GM23338 (cell line): Measurements from ENCODE around the gene FOXP4. TPM values are rescaled to one million over a fixed set of nuclear protein-coding genes. Genes with fewer than 3 reads are reported as not detected.

Experiments used
- ATAC-seq: fragments of 200-7000 bp; cut with Tn5 transposase; 3 replicates; pipeline ENCODE4 v1.9.1; 2020
- DNase-seq: peaks from one replicate; pipeline ENCODE4 v3.0.0-alpha.2; 2015; ENCODE audit warnings: low spot score
- H2AFZ ChIP-seq: fragments of 200-600 bp; sonication (generic); 2 replicates; pipeline ENCODE4 v1.8.0; 2016; ENCODE audit warnings: antibody characterized with exemption, mild to moderate bottlenecking, moderate library complexity
- H3F3A ChIP-seq: fragments of 200-600 bp; sonication (generic); replicated peaks from 2 replicates; pipeline ENCODE4 v1.8.0; 2017; ENCODE audit warnings: antibody characterized with exemption, mixed run types, low read depth
- H3K27ac ChIP-seq: fragments of 200-600 bp; sonication (generic); 2 replicates; pipeline ENCODE4 v1.6.1; 2016; ENCODE audit warnings: low read depth
- H3K27me3 ChIP-seq: fragments of 200-600 bp; sonication (generic); 2 replicates; pipeline ENCODE4 v1.8.0; 2016; ENCODE audit warnings: mild to moderate bottlenecking, mixed run types, moderate library complexity; ENCODE audit not compliant: insufficient read depth
- H3K36me3 ChIP-seq: fragments of 200-600 bp; sonication (generic); 2 replicates; pipeline ENCODE4 v1.8.0; 2016; ENCODE audit warnings: mild to moderate bottlenecking; ENCODE audit not compliant: insufficient read depth
- H3K4me1 ChIP-seq: fragments of 200-600 bp; sonication (generic); 2 replicates; pipeline ENCODE4 v1.8.0; 2016; ENCODE audit warnings: mild to moderate bottlenecking, moderate library complexity; ENCODE audit not compliant: insufficient read depth
- H3K4me2 ChIP-seq: fragments of 200-600 bp; sonication (generic); 2 replicates; pipeline ENCODE4 v1.7.1; 2017; ENCODE audit warnings: mixed run types
- H3K4me3 ChIP-seq: fragments of 200-600 bp; sonication (generic); 2 replicates; pipeline ENCODE4 v1.6.1; 2016; ENCODE audit warnings: mixed run types
- H3K79me2 ChIP-seq: fragments of 200-600 bp; sonication (generic); replicated peaks from 2 replicates; pipeline ENCODE4 v1.8.0; 2017; ENCODE audit warnings: mild to moderate bottlenecking; ENCODE audit not compliant: insufficient read depth
- H3K9me2 ChIP-seq: fragments of 200-600 bp; sonication (generic); 2 replicates; pipeline ENCODE4 v1.8.0; 2017; ENCODE audit not compliant: insufficient read depth
- H4K20me1 ChIP-seq: fragments of 200-600 bp; sonication (generic); replicated peaks from 2 replicates; pipeline ENCODE4 v1.8.0; 2017; ENCODE audit warnings: mild to moderate bottlenecking; ENCODE audit not compliant: insufficient read depth
- H3K27ac Mint-ChIP-seq: 2 replicates; pipeline ENCODE4 v1.8.0; 2020; ENCODE audit warnings: inconsistent platforms, mild to moderate bottlenecking, moderate library complexity, mixed read lengths
- H3K27me3 Mint-ChIP-seq: 3 replicates; pipeline ENCODE4 v1.8.0; 2022; ENCODE audit warnings: low read depth, mild to moderate bottlenecking, moderate library complexity, mixed read lengths, inconsistent platforms; ENCODE audit not compliant: insufficient read depth, poor library complexity
- H3K36me3 Mint-ChIP-seq: 3 replicates; pipeline ENCODE4 v1.8.0; 2021; ENCODE audit warnings: low read depth, mild to moderate bottlenecking, inconsistent platforms, moderate library complexity, mixed read lengths
- H3K4me1 Mint-ChIP-seq: 3 replicates; pipeline ENCODE4 v1.8.0; 2020; ENCODE audit warnings: mild to moderate bottlenecking, inconsistent platforms, mixed read lengths
- H3K4me3 Mint-ChIP-seq: 3 replicates; pipeline ENCODE4 v1.8.0; 2021; ENCODE audit warnings: moderate library complexity, mild to moderate bottlenecking, inconsistent platforms, mixed read lengths
- H3K9me3 Mint-ChIP-seq: 3 replicates; pipeline ENCODE4 v1.8.0; 2020; ENCODE audit warnings: moderate library complexity, mild to moderate bottlenecking, inconsistent platforms, mixed read lengths
- CREB1 ChIP-seq: fragments of 250-450 bp; sonication (Bioruptor Pico); IDR thresholded peaks from 2 replicates; pipeline ENCODE4 v1.5.0; 2020; ENCODE audit warnings: low read depth, mild to moderate bottlenecking, moderate library complexity
- EZH2 ChIP-seq: fragments of 200-600 bp; sonication (generic); IDR thresholded peaks from one replicate; pipeline ENCODE4 v1.8.0; 2017; ENCODE audit warnings: antibody characterized with exemption, mild to moderate bottlenecking, low read depth; ENCODE audit not compliant: unreplicated experiment
- EZH2phosphoT487 ChIP-seq: fragments of 200-600 bp; sonication (generic); IDR thresholded peaks from one replicate; pipeline ENCODE4 v1.8.1; 2018; ENCODE audit warnings: antibody characterized with exemption; ENCODE audit not compliant: unreplicated experiment
- JUNB ChIP-seq: IDR thresholded peaks from one replicate; pipeline ENCODE4 v1.6.1; 2016; ENCODE audit warnings: antibody characterized with exemption; ENCODE audit not compliant: unreplicated experiment
- NANOG ChIP-seq: IDR thresholded peaks from 2 replicates; pipeline ENCODE4 v1.6.1; 2016; ENCODE audit warnings: antibody characterized with exemption, borderline replicate concordance
- POLR2AphosphoS5 ChIP-seq: IDR thresholded peaks from 2 replicates; pipeline ENCODE4 v1.6.1; 2016; ENCODE audit warnings: antibody characterized with exemption, low read depth
- STAT1 ChIP-seq: IDR thresholded peaks from one replicate; pipeline ENCODE4 v1.6.1; 2016; ENCODE audit warnings: antibody characterized with exemption; ENCODE audit not compliant: unreplicated experiment
- ZNF114 ChIP-seq: fragments of 250-450 bp; sonication (Bioruptor Pico); IDR thresholded peaks from 2 replicates; pipeline ENCODE4 v1.5.0; 2020; ENCODE audit warnings: mild to moderate bottlenecking, moderate library complexity
- ZNF331 ChIP-seq: fragments of 250-450 bp; sonication (Bioruptor Pico); IDR thresholded peaks from 2 replicates; pipeline ENCODE4 v1.5.0; 2020; ENCODE audit warnings: low read depth, mild to moderate bottlenecking, moderate library complexity
- polyA plus RNA-seq: library from polyadenylated mRNA; unstranded; fragments of >200 nt; fragmentation: Nextera tagmentation; extraction: Ambion mirVana; gene quantifications from 2 replicates; pipeline ENCODE4 v1.2.1, GENCODE V29; 2016
- total RNA-seq: library from RNA; depleted of rRNA; stranded (reverse); fragments of >200 nt; shearing (Covaris generic); gene quantifications from 2 replicates; pipeline ENCODE4 v1.2.3, GENCODE V29; 2014
- TF ChIP-seq, protein P1 (sequence below): IDR thresholded peaks from 2 replicates; pipeline ENCODE4 v1.6.1; 2016; ENCODE audit warnings: antibody characterized with exemption
- TF ChIP-seq, protein P2 (sequence below): fragments of 250-450 bp; sonication (Bioruptor Pico); IDR thresholded peaks from 2 replicates; pipeline ENCODE4 v1.5.0; 2020; ENCODE audit warnings: mild to moderate bottlenecking, moderate library complexity
- TF ChIP-seq, protein P3 (sequence below), 2 experiments: fragments of 200-600 bp in 1 of 2; sonication (generic) in 1 of 2; conservative IDR thresholded peaks; 2 replicates each; pipeline versions ENCODE4 v1.5.1 to v1.6.1; 2016 to 2017; ENCODE audit warnings: antibody characterized with exemption in 2 of 2, low read depth in 2 of 2, mild to moderate bottlenecking in 2 of 2, moderate library complexity in 1 of 2
- TF ChIP-seq, protein P4 (sequence below): IDR thresholded peaks from one replicate; pipeline ENCODE4 v1.6.1; 2018; ENCODE audit warnings: antibody characterized with exemption; ENCODE audit not compliant: unreplicated experiment

The FOXP4 gene
- total and polyA plus RNA-seq, 2 experiments from 2014 or later, result 5.1 to 13.5 TPM

DNA sequence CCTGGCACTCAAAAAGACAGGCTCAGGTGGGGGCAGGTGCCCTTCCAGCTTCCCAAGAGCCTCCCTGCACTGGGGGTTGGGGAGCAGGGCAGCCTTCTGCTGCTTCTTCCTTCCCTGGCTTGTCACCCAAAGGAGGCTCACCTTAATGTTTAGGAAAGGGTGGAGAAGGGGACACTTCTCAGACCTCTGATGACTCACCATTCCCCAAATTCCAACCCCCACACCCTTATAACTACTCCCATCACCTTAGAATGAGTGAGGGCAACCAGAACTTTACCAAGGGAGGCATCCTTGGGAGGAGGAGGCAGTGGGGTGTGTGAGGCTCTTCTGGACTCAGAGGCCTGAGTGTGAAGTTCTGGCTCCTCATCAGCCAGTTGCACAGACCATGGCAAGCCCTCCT lies 15.2 kb upstream of the FOXP4 start:
- peaks cover 24% of the 10 kb centered on the region for H3K4me1 ChIP-seq
- Mint-ChIP-seq H3K27ac (no peak overlapping the region), H3K9me3 (no peaks in the 10 kb centered on the region), H3K4me3 (no peak overlapping the region), H3K36me3 (no peaks in the 10 kb centered on the region), H3K27me3 (peaks cover 8% of the 10 kb centered on the region), H3K4me1 (peaks cover 29% of the 10 kb centered on the region)
- no peaks in the 10 kb centered on the region for H3K36me3 ChIP-seq
- DNase-seq (no peak), ATAC-seq (no peak)
- H3K27me3 ChIP-seq, result peaks cover 16% of the 10 kb centered on the region
- H3K27ac ChIP-seq, result no peak overlapping the region
- no peak overlapping the region for H3K4me3 ChIP-seq
- TF ChIP-seq, protein P1, sequence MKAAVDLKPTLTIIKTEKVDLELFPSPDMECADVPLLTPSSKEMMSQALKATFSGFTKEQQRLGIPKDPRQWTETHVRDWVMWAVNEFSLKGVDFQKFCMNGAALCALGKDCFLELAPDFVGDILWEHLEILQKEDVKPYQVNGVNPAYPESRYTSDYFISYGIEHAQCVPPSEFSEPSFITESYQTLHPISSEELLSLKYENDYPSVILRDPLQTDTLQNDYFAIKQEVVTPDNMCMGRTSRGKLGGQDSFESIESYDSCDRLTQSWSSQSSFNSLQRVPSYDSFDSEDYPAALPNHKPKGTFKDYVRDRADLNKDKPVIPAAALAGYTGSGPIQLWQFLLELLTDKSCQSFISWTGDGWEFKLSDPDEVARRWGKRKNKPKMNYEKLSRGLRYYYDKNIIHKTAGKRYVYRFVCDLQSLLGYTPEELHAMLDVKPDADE, result no peak
- TF ChIP-seq EZH2 (no peak), POLR2AphosphoS5 (no peak), CREB1 (CRISPR knock-in tag) (no peak), ZNF114 (no peak), ZNF331 (CRISPR knock-in tag) (no peak), EZH2phosphoT487 (no peak), STAT1 (no peak), NANOG (no peak), JUNB (no peak)
- TF ChIP-seq, protein P2, sequence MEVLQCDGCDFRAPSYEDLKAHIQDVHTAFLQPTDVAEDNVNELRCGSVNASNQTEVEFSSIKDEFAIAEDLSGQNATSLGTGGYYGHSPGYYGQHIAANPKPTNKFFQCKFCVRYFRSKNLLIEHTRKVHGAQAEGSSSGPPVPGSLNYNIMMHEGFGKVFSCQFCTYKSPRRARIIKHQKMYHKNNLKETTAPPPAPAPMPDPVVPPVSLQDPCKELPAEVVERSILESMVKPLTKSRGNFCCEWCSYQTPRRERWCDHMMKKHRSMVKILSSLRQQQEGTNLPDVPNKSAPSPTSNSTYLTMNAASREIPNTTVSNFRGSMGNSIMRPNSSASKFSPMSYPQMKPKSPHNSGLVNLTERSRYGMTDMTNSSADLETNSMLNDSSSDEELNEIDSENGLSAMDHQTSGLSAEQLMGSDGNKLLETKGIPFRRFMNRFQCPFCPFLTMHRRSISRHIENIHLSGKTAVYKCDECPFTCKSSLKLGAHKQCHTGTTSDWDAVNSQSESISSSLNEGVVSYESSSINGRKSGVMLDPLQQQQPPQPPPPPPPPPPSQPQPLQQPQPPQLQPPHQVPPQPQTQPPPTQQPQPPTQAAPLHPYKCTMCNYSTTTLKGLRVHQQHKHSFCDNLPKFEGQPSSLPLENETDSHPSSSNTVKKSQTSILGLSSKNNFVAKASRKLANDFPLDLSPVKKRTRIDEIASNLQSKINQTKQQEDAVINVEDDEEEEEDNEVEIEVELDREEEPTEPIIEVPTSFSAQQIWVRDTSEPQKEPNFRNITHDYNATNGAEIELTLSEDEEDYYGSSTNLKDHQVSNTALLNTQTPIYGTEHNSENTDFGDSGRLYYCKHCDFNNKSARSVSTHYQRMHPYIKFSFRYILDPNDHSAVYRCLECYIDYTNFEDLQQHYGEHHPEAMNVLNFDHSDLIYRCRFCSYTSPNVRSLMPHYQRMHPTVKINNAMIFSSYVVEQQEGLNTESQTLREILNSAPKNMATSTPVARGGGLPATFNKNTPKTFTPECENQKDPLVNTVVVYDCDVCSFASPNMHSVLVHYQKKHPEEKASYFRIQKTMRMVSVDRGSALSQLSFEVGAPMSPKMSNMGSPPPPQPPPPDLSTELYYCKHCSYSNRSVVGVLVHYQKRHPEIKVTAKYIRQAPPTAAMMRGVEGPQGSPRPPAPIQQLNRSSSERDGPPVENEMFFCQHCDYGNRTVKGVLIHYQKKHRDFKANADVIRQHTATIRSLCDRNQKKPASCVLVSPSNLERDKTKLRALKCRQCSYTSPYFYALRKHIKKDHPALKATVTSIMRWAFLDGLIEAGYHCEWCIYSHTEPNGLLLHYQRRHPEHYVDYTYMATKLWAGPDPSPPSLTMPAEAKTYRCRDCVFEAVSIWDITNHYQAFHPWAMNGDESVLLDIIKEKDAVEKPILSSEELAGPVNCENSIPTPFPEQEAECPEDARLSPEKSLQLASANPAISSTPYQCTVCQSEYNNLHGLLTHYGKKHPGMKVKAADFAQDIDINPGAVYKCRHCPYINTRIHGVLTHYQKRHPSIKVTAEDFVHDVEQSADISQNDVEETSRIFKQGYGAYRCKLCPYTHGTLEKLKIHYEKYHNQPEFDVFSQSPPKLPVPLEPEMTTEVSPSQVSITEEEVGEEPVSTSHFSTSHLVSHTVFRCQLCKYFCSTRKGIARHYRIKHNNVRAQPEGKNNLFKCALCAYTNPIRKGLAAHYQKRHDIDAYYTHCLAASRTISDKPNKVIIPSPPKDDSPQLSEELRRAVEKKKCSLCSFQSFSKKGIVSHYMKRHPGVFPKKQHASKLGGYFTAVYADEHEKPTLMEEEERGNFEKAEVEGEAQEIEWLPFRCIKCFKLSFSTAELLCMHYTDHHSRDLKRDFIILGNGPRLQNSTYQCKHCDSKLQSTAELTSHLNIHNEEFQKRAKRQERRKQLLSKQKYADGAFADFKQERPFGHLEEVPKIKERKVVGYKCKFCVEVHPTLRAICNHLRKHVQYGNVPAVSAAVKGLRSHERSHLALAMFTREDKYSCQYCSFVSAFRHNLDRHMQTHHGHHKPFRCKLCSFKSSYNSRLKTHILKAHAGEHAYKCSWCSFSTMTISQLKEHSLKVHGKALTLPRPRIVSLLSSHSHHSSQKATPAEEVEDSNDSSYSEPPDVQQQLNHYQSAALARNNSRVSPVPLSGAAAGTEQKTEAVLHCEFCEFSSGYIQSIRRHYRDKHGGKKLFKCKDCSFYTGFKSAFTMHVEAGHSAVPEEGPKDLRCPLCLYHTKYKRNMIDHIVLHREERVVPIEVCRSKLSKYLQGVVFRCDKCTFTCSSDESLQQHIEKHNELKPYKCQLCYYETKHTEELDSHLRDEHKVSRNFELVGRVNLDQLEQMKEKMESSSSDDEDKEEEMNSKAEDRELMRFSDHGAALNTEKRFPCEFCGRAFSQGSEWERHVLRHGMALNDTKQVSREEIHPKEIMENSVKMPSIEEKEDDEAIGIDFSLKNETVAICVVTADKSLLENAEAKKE (CRISPR knock-in tag), result no peak
- TF ChIP-seq, protein P3, sequence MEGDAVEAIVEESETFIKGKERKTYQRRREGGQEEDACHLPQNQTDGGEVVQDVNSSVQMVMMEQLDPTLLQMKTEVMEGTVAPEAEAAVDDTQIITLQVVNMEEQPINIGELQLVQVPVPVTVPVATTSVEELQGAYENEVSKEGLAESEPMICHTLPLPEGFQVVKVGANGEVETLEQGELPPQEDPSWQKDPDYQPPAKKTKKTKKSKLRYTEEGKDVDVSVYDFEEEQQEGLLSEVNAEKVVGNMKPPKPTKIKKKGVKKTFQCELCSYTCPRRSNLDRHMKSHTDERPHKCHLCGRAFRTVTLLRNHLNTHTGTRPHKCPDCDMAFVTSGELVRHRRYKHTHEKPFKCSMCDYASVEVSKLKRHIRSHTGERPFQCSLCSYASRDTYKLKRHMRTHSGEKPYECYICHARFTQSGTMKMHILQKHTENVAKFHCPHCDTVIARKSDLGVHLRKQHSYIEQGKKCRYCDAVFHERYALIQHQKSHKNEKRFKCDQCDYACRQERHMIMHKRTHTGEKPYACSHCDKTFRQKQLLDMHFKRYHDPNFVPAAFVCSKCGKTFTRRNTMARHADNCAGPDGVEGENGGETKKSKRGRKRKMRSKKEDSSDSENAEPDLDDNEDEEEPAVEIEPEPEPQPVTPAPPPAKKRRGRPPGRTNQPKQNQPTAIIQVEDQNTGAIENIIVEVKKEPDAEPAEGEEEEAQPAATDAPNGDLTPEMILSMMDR (conservative IDR thresholded peaks at IDR 0.05; ENCODE audit: low read depth in 2 of 2), result no peak
- TF ChIP-seq, protein P4, sequence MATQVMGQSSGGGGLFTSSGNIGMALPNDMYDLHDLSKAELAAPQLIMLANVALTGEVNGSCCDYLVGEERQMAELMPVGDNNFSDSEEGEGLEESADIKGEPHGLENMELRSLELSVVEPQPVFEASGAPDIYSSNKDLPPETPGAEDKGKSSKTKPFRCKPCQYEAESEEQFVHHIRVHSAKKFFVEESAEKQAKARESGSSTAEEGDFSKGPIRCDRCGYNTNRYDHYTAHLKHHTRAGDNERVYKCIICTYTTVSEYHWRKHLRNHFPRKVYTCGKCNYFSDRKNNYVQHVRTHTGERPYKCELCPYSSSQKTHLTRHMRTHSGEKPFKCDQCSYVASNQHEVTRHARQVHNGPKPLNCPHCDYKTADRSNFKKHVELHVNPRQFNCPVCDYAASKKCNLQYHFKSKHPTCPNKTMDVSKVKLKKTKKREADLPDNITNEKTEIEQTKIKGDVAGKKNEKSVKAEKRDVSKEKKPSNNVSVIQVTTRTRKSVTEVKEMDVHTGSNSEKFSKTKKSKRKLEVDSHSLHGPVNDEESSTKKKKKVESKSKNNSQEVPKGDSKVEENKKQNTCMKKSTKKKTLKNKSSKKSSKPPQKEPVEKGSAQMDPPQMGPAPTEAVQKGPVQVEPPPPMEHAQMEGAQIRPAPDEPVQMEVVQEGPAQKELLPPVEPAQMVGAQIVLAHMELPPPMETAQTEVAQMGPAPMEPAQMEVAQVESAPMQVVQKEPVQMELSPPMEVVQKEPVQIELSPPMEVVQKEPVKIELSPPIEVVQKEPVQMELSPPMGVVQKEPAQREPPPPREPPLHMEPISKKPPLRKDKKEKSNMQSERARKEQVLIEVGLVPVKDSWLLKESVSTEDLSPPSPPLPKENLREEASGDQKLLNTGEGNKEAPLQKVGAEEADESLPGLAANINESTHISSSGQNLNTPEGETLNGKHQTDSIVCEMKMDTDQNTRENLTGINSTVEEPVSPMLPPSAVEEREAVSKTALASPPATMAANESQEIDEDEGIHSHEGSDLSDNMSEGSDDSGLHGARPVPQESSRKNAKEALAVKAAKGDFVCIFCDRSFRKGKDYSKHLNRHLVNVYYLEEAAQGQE, result no peak
- H3K9me2 ChIP-seq, result no peaks in the 10 kb centered on the region
- no peak overlapping the region for H3K4me2 ChIP-seq
- H4K20me1 ChIP-seq, result no peaks in the 10 kb centered on the region; the same call in 1 of the 2 replicates
- no peaks in the 10 kb centered on the region for H3F3A ChIP-seq
- no peak overlapping the region for H2AFZ ChIP-seq
- H3K79me2 ChIP-seq, result no peaks in the 10 kb centered on the region
